CD1c-positive myeloid dendritic cell (primary cell): ENCODE results near the gene TADA2A.
A peak's percentile ranks its signal among the peaks of the same experiment; 100 is the strongest.

Experiments used
- DNase-seq: peaks from one replicate; pipeline ENCODE4 v3.0.0-alpha.2; 2016; ENCODE audit errors: extremely low spot score

TADA2A gene

GRCh38 chr17:37461668-37462067 lies 55.0 kb downstream of the TADA2A start:
- DNase-seq: no peak

DNA sequence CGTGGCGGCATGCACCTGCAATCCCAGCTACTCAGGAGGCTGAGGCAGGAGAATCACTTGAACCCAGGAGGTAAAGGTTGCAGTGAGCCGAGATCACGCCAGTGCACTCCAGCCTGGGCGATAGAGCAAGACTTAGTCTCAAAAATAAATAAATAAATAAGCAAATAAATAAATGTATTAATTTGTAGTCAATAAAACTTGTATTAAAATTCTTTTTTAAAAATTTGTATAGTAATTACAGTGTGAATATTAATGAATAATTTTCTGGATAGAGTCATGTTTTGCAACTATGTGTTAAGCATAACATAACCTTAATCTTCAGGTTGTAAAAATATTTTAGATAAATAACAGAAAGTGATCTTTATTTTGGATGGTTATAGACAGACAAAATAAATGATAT lies 55.8 kb downstream of the TADA2A start:
- DNase-seq: no peak

GRCh38 chr17:37463039-37463438 lies 56.4 kb downstream of the TADA2A start:
- no peak for DNase-seq

GRCh38 chr17:37465069-37465616 lies 58.5 kb downstream of the TADA2A start:
- DNase-seq: no peak

DNA sequence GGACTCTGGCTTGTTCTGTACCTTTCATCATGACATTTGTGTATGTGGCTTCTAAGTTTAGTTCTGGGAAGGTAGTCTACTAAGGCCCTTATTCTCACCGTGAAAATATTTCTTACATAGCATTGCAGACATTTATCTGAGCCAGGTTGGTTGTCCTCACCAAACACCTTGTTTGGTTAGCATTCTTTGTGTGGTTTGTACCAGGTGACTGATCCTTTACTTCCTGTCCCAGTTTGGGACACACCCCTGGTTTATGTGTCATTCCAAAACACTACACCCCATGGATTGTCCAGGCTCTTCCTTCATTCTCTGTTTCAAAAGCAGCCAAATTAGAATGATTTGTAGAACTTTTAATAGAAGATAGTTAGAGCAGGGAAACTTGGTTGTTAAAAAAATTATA lies 59.8 kb downstream of the TADA2A start:
- no peak for DNase-seq

GRCh38 chr17:37470181-37470580 lies 63.5 kb downstream of the TADA2A start:
- DNase-seq: no peak

- peak; percentile 77 for DNase-seq
Observed at GRCh38 chr17:37475731-37476420, 69.2 kb downstream of the TADA2A start.

GRCh38 chr17:37476431-37477120 lies 69.9 kb downstream of the TADA2A start:
- DNase-seq: no peak

DNA sequence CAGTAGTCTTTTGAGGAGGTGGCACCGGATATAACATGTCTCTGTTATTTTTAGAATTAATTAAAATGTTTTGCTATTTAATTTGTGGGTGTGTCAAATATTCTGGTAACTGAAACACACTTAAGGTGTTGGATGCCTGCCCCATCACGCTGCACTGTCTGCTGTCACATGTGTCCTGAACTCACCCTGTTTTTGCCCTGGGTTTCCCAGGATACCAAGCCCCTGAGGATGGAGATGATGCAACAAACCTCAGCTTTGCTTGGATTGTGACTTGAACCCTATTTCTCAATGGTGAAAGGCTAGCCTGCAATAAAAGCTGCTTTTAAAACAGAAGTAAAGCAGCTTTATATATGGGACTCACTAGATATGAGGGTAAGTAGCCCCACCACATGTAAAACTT lies 71.5 kb downstream of the TADA2A start:
- DNase-seq: no peak

GRCh38 chr17:37479025-37479424 lies 72.3 kb downstream of the TADA2A start:
- DNase-seq: no peak

DNA sequence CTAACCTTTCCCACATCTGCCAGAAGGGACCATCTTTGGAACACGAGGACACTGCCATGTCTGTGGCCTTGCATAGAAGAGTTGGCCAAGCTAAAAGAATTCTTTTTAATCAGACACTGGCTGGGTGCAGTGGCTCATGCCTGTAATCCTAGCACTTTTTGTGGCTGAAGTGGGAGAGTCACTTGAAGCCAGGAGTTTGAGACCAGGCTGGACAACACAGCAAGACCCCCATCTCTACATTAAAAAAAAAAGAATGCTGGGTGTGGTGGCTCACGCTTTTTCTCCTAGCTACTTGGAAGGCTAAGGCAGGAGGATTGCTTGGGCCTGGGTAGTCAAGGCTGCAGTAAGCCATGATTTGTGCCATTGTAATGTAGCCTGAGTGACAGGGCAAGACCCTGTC lies 73.7 kb downstream of the TADA2A start:
- no peak for DNase-seq

- DNase-seq: no peak
Observed at GRCh38 chr17:37481001-37481665, 74.4 kb downstream of the TADA2A start.

DNA sequence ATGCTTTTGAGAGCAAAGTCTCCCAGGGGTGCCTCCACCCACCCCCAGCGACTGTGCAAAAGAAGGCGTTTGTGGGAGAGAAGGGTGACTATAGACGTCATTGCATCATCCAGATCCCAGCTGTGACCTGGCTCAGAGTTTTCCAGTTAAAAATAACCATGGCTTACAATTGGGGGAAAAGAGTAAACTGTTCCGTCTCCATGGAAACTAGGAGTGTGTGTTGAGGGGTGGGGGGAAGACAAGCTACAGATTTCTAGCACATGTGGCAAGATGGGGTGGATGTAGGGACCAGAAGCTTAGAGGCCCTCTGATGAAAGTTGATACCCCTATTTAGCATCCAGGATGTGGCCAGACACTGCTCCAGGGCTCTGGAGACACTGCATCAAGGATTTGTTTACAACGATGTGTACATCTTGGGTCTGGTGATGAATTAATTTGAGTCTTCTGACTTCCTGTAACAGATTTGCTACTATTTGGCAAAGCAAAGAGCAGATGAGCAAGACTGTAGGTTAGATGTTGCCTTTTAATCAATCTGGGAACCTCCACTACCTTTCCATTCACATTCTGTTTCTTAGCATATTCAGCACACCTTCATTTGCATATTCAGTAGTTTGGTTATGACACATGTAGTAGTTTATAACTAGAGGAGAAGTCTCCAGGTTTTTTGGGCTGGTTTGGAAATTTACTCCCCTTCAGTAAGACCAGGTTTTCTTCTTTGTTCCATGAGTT lies 76.8 kb downstream of the TADA2A start:
- DNase-seq: no peak

DNA sequence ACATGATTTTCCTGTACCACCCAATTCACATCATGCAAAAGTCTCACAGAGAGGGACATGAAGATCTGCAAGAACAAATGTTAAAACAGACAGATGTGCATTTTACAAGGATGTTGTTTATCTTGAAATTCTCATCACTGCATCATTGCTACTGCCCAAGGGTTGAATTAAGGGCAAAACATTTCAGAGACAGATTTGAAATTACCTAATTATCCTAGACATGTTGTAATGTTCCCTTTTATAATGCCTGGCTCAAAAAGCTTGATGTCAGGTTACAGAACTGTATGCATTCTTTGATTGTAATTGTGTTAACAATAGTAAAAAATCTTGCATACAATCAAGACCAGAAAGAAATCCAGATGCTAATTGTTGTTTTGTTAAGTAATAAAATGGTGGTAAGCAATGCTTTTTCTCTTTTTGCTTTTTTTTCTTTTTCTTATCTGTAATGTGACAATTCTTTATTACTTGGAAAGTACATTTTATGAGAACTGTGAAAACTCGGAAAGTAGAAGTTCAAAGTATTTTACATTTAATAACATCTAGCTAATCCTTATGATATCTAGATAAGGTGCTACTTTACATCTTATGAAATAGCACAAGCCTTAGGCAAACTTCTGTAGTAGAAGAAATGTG lies 79.4 kb downstream of the TADA2A start:
- DNase-seq: no peak

DNA sequence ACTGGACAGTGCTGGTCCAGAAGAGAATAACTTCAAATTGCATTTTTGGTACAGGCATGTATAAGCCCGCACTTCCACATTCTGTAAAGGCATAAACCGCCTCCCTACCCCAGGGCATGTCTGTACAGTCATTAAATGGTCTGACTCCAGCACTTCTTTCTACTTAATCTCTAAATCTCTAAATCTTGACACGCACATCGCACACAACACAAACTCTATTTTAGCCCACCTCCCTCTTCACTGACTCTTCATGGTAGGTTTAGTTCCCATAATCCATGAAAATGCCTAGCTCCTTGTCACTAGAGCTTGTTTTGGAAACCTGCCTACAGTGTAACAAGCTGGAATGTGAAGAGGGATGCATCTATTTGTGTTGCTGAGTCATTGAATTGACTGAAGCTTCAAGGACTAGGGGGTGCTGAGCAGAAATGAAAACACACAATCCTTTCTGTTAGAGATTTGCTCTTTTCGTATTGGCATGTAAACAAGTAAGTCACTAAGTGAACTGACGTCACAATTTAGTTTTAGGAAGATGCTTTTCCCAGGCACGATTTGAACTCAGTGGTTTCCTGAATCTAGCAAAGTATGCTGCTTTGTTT lies 81.4 kb downstream of the TADA2A start:
- DNase-seq: peak; percentile 59

DNA sequence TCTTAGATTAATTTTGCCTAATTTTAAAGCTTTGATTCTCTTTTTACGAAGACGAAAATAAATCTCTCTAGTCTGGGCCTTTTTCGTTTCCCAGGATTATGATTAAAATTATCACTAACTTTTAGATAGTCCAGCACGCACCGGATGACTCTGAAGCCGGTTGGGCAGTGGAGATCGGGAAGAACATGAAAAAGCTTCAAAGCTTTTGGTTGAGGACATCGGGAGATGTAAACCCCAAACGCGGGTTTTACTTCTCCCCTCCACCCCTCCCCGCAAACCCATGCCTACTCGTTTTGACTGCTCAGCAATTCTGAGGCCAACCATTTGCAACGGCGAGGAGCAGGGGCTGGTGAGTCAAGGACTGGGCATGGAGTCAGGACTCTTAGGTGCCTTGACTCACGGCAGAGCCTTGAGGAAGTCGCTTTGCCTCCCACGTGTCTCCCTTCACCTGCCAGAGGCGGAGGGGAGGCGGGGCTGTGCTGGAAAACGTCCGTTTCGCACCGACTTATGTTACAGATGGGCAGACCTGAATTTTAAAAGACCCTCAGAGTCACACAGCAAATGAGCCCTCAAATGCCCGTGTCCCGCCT lies 82.0 kb downstream of the TADA2A start:
- DNase-seq: peak; percentile 62

DNA sequence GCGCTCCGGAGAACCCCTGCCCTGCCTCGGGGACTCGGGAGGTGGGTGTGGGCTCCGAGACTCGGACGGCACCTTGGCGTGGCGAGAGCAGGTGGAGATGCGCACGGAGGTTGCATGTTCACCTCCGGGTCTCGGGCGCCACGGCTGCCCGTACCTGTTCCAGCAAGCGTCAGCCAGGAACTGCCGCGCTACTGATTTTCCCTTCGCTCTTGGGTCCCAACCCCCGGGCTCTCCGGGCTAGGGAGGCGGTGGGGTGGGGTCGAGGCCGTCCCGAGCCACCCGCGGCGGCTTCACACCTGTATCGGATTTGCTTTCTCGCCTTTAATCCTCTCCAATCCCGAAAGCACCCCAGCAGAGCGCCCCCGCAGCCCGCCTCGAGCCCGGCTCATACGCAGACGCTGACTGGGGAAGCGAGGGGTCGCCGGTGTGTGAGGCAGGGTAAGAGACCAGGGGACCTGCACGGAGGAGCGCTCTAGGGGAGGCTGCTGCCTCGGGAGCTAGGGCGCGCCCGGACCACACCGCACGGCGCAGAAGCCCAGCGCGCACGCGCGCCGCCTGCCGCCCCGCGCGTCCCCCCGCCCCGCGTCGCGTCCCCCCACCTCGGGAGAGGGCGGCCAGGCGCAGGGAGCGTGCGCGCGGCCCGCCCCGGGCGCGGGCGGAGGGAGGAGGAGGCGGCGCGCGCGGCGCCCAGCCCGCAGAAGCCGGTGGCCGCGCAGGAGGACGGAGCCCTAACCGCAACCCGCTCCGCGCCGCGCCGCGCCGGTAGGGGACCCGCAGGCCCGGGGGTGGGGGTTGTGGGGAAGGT lies 82.7 kb downstream of the TADA2A start, which contains the start of gene DUSP14:
DUSP14 (plus strand) TSS at position 695 of the 805 bp plus-strand sequence. CDS start 22,382 bp downstream, outside the sequence.
- peak; percentile 84 for DNase-seq

DNA sequence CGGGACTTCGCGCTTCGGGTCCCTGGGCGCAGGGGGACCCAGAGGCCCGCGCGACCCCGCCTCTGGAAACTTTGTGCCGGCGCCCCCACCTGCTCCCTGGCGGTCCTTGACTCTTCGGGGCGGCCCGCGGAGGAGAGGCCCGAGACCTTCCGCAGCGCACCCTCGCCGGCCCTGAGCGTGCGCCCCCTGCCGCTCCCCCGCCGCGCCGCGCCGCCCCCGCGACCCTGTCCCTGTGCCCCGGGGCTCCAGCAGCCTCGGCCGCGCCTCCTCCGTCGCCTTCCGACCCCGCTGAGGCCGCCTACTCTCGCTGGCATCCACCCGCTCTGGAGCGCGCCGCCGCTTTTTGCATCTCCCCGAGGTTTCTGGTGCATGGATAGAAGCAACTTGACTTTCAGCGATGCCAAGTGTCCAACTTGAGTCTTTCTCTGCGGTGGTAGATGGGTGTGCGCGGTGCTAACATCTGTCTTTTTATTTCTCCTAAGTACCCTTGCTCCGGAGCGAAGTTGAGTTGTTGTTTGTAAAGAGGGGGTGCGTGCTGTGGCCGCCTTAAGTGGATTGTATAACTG lies 83.4 kb downstream of the TADA2A start:
- DNase-seq: peak; percentile 65
